Neural cell (in vitro differentiated cells): ENCODE results near the gene KBTBD13.

Experiments used
- EP300 ChIP-seq: fragments of 450-650 bp; conservative IDR thresholded peaks from 2 replicates; pipeline ENCODE4 v1.6.1; 2014; ENCODE audit warnings: antibody characterized with exemption, mild to moderate bottlenecking, moderate library complexity; ENCODE audit not compliant: poor library complexity, severe bottlenecking
- EZH2 ChIP-seq: fragments of 200-600, 300-800 bp; shearing (Covaris generic), sonication (generic); IDR thresholded peaks from 2 replicates; pipeline ENCODE4 v1.6.1; 2014; ENCODE audit warnings: antibody characterized with exemption, low read length, borderline replicate concordance, mild to moderate bottlenecking; ENCODE audit not compliant: insufficient read depth, poor library complexity, severe bottlenecking
- POLR2AphosphoS5 ChIP-seq: IDR thresholded peaks from 2 replicates; pipeline ENCODE4 v1.6.1; 2012
- REST ChIP-seq: IDR thresholded peaks from 2 replicates; pipeline ENCODE4 v1.6.1; 2012; ENCODE audit warnings: borderline replicate concordance
- TF ChIP-seq, protein P1 (sequence below): fragments of 450-650 bp; IDR thresholded peaks from 2 replicates; pipeline ENCODE4 v1.5.1; 2014; ENCODE audit warnings: antibody characterized with exemption, mild to moderate bottlenecking, moderate library complexity; ENCODE audit not compliant: poor library complexity, severe bottlenecking

DNA sequence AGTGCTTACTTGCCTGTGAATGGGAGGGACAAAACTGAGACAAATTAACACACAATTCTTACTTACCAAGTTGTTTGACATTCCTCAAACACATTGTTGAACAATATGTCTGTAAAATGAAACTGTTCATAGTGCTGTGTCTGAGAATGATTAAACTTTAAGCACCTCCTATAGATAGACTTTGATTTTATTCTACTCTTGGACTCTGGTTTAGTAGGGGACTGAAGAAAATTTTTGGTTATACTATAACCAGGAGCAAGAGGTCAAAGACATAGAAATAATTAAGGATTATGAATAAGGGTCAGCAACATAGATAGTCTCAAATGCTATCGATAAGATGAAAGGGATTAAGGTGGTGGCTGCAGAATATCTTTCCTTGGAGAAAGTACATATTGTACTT is 39.2 kb upstream of the KBTBD13 start:
- TF ChIP-seq, protein P1, sequence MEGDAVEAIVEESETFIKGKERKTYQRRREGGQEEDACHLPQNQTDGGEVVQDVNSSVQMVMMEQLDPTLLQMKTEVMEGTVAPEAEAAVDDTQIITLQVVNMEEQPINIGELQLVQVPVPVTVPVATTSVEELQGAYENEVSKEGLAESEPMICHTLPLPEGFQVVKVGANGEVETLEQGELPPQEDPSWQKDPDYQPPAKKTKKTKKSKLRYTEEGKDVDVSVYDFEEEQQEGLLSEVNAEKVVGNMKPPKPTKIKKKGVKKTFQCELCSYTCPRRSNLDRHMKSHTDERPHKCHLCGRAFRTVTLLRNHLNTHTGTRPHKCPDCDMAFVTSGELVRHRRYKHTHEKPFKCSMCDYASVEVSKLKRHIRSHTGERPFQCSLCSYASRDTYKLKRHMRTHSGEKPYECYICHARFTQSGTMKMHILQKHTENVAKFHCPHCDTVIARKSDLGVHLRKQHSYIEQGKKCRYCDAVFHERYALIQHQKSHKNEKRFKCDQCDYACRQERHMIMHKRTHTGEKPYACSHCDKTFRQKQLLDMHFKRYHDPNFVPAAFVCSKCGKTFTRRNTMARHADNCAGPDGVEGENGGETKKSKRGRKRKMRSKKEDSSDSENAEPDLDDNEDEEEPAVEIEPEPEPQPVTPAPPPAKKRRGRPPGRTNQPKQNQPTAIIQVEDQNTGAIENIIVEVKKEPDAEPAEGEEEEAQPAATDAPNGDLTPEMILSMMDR, result no peak
- no peak for TF ChIP-seq REST
- TF ChIP-seq POLR2AphosphoS5, result no peak
- no peak for TF ChIP-seq EZH2
- no peak for TF ChIP-seq EP300
